ENCODE results near the gene AHI1.

Gene AHI1

DNA sequence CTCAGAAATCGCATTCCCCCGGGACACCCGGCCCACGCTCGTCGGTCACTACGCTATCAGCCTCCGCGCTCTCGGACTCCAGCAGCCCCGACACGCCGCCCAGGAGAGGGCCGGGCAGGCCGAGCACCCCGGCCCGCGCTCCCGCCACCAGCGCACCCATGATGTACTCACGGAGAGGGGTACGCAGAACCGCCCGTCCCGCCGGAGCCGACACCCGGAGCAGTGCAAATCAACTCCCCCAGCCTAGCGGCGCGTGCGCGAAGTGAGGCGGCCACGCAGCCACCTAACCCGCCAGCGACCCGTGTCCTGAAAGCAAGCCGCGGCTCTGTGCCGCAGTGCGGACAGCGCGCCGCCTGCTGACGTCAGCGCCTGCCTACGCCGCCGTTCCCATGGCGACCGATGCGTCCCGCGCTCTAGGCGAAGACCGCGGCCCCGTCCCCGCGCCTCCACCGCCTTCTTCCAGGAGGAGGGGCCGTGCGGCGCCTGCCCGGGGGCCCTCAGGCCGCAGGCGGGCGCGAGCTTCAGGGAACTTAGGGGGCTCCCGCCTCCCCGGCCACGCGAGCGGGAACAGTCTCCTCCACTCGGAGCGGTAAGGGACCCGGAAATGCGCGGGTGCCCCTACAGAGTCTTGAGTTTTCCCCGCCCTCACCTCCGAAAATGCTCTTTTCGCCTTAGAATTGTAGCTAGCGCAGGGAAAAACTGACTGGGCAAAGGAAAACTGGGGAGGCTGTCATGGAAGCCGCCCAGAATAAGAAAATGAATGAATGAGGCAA lies at the start of gene AHI1:
Gene AHI1 (minus strand): TSS at position 329 of the 773 bp plus-strand sequence. CDS start 5,503 bp downstream, outside the sequence.
- peak; percentile 95 for DNase-seq (ENCODE audit: low spot score)

DNA sequence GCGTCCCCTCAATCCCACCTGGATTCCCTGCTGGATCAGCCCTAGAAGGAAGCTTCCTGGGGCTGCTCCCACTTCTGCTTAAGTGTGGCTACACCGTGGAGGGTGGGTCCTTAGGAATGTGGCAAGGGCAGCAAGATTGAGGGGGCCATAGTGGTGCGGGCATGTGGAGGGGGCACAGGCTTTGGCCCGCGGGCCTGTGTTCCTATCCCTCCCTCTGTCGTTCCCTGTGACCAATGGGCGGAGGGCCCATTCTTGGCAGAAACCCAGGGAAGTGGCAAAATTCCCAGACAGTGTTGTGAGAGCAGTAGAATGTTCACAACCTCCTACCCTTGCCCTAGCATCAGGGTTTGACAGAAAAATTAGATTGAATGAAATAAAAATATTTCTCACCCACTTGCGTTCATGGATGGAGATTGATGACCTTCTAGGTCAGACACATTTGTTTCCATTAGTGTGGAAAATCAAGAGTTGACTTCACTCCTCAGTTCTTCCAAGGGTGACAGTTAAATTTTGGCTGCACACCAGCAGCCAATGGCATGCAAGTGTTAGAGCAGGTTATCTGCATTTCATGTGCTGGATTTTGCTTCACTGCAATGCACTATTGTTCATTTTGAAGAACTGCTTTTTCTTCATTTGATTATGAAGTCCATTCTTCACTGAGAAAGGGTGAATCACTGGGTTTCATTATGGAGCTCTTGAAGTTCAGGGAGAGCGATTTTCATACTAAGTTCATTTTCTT lies 49.3 kb upstream of the AHI1 start:
- DNase-seq (ENCODE audit: low spot score) = no peak

DNA sequence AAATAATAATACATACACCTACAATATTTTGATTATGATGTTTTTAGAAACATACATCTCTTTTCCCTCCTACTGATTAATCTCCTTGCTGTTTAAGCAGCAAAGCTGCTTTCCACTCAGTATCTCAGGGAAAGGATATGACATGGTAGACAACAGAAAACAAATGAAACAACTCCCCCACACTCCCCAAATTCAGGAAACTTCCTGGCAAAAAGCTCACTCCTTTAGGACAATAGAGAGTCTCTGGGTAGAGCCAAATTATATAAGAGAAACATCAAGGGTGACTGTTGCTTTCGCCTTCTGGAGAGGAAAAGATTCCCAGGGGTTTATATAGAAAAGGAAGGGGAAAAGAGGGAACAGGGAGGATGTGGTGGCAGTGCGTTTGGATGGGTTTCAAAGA lies 48.7 kb upstream of the AHI1 start:
- DNase-seq (ENCODE audit: low spot score) = no peak

DNA sequence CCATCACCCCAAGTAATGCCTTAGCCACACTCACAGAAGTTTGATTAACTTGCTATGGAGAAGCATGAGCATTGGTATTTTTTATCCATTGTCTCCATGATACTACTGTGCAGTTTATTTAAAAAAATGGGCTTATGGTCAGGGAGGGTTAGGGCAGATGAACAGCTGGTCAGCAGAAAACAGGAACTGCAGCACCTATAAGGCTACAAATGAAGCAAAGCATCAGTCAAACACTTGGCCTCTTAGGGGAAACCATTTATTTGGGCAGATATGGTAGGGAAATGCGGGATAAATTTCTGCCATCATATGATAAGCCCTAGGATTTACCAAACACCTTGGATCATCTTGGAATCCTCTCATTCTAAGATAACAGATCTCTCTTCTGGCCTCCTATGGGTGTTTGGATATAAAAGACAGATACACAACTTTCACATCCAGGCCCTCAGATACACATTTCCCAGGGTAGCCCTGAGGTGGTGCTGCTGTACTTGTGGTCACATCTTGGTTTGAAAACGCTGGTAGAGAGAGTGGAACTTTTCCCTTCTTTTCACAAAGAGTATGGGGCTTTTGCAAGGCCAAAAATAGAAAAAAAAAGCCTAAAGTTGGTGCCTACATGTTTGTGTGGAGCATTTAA lies 42.8 kb upstream of the AHI1 start:
- no peak for DNase-seq (ENCODE audit: low spot score)

DNA sequence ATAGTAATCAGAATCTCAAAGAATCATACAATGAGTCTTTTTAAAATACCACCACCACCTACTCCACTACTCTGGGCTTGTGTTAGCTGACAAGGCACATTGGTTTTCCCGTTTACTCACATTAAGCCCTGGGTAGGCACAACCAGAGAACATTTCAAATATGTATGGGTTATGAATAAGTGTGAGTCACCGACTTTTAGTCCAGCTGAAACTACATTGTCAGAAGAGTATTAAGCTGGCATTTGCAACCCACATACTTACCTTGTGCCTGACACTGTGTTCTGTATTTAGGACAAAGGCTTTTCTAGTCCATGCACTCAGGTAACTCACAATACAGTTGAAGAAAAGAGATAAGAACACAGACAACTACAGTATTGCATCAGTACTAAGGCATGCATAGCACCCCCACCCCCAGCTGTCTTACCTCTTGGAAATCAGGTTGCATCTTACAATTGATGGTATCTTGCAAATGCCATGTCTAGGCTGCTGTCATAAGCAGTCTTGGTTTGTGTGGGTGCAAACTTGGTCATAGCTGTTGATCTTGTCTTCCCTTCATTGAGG lies 40.3 kb upstream of the AHI1 start:
- DNase-seq (ENCODE audit: low spot score) = peak; percentile 79

DNA sequence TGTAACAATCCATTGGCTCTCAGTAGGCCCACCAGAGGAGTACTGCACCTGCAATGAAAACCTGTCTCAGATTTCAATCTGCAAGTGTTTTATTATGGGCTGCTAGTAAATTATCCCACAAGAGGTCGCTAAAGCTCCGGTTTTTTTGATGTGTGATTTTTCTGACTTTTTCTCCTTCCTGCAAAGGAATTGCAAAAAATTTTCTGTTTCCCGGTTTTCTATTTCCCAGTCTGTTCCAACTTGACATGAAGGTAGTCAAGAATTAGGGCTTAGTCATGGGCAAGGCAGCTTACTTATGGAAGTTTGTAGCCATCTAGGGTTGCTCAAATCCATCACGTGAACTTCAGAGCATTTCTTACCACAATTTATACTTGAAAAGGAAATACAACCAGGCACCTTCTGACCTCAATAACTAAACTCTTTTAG lies 38.5 kb upstream of the AHI1 start:
- DNase-seq (ENCODE audit: low spot score) = peak; percentile 81

DNA sequence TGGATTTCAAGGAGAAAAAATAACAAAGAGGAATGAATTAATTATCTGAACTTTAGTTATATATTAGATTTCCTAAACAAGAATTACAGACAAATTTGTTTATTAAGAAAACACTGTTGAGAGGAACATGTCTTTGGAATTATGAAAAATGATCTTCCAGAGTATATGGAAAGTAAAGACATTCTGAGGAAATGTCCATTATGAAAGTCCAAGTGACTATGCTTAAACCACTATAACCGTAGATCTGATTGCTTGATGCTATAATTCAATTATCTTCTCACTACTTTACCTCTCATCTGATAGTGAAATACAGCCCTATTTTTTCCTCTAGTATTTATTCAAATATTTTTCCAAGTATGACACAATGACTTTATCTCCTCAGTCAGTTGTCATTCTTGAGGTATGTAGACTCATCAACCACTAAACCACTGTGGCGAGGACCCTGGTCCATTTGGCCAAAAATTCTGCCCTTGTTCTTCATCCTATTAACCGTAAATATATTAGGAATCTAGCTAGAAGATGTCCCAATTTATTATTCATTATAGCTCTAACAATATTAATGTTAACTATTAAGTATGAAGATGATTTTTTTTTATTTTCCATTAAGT lies 37.3 kb upstream of the AHI1 start:
- DNase-seq (ENCODE audit: low spot score) = peak; percentile 66

DNA sequence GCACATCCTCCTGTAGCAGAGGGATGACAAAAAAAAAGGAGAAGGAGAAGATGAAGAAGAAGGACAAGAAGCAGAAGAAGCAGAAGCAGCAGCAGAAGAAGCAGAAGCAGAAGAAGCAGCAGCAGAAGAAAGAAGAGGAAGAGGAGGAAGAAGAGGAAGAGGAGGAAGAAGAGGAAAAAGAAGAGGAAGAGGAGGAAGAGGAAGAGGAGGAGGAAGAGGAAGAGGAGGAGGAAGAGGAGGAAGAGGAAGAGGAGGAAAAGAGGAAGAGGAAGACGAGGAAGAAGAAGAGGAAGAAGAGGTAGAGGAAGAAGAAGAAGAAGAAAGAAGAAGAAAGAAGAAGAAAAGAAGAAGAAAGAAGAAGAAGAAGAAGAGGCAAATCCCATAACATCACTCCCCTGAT lies 35.0 kb upstream of the AHI1 start:
- DNase-seq (ENCODE audit: low spot score) = no peak

DNA sequence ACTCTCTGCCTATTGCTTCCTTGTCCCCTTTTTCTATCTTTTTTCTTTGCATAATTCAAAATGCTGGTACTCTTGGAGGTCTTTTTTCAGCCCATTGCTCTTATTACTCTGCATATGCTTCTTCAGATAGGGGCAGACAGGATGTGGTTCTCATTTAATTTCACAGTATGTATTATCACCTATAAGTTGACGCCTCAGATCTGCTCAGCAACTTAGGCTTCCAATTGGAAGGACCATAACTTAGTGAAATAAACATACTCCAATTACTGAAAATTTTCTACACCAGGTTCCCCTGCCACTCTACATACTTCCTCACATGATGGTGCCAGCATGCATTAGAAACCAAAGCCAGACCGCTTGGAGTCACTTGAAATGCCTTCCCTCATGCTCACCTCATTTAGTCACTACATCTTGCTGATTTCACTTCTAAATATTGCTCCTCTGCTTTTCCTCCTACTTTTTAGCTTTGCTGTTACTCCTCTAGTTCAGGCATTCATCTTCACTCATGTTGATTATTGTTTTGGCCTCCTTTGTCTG lies 34.5 kb upstream of the AHI1 start:
- DNase-seq (ENCODE audit: low spot score) = peak; percentile 7

DNA sequence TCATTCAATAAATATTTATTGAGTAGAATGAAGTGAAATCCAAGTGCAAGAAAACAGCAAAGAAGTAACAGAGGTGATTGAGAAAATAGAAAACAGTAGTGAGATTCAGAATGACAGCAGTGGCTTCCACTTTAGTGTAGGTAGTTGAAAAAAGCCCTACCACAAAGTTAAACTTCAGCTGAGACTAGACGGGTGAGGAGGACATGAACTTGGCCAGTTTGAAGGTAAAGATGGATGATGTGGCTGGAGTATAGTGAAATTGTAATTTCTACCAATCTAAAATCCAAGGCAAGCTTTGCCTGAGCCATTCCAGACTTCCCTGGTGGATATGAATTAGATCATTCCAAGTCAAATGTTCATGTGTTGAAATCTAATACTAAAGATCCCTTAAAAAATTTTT lies 32.6 kb upstream of the AHI1 start:
- no peak for DNase-seq (ENCODE audit: low spot score)

DNA sequence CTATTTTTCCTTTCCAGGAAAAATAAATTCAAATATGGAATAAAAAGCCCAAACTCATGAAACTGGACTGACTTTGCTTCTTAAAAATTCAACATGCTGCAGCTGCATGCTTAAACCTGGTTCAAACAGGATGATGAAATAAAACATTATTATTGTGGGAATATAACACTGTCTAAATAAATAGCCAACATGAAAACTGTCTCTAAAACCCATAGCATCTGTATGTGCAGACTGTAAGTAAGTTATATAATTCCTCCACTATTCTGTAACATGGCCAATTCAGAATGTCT lies 30.4 kb upstream of the AHI1 start:
- no peak for DNase-seq (ENCODE audit: low spot score)

DNA sequence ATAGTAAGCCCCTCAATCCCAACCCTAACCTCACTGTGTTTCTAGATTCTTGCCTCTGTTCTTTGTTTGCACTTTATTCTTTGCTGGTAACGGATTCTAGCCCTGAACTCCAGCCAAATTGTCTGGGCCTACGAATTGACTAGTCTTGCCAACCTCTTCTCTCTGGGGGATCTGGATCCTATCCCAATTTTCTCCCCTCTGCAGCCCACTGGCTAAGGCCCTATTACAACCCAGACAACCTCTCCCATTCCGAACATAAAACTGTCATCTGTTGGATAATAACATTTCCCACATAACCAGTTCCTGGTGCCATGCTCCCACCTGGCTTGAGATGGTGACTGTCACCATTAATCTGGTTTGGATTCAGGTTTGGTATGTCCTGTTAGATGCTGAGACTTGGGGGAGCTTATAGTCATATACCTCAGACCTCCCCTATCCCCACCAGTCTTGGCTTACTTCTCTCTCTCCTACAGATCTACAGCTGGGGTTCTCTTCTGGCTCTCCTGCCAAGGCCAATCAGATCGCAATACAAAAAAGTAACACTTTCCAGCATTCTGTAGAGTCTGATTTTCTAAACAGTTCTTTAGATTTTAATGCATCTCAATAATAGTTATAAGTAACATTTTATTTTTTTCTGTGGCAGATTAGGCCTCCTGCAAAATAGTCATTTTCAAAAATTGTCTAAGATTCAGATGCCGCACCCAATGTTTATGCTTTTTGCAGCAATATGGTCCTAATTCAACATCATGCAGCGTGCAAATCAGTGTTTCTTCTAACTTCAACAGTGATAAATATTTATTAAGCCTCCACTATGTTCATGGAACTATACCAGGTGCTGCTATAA lies 29.8 kb upstream of the AHI1 start:
- DNase-seq (ENCODE audit: low spot score) = no peak

DNA sequence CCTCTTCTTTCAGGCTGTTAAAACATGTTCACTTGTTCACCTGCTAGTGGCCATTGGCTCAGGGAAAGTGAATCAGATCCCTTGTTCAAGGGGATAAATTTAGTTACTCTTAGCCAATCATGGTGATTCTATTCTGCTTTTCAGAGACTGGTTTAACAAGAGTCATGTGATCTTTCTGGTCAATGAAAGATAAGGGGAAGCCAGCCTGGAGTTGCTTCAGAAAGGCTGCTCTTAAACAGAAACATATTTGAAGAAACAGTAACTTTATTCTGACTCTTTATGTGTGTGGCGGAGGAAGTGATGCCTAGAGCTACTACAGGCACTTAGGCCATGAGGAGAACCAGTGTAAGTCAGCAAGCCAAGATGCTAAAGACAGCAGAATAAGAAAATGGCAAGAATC lies 28.1 kb upstream of the AHI1 start:
- DNase-seq (ENCODE audit: low spot score) = no peak

DNA sequence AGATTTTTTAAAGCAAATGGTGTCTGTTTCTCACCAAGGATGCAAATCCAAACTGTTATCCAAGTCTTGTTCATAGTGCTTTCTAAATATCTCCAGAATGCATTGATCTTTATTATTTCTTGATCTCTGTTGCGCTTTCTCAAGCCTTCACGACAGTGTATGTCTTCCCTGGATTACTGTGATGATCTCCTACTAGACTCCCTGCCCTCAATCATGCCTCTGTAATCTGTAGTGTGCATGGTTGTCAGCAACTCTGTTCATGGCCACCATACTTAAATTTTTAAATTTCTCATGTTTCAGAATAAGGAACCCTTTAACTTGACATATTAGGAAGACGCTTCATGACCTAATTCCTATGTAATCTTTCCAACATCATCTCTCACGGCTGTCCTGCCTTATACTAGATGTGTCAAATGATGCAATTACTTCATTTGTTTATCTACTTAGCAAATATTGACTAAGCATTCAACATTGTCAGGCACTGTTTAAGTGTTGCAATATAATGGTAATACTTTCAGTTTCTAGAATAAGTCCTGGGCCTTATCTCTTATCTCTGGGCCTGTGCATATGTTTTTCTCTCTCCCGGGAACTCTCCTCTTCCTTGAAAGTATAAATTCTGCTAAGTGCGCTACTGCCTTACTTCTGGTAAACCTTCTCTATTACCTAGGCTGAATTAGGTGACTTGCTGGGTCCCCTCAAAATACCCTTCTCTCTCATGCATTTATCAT lies 25.6 kb upstream of the AHI1 start:
- DNase-seq (ENCODE audit: low spot score) = peak; percentile 3

DNA sequence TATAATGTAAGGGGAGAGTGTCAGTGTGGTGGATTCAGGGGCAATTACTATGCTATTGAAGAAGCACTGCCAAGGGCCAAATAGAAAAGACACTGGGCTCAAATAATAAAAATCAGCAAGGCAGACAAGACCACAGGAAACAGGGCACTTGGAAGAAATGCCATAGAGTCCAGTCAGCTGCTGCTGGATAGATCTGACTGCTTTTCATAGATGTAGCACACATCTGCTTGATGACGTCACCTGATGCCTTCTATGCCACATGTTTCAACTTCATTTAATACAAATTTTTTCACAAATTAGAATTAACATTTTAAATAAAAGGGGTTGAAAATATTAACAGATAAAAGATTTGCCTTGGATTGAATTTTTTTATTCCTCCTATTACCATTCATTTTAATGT lies 23.9 kb upstream of the AHI1 start:
- peak; percentile 22 for DNase-seq (ENCODE audit: low spot score)

DNA sequence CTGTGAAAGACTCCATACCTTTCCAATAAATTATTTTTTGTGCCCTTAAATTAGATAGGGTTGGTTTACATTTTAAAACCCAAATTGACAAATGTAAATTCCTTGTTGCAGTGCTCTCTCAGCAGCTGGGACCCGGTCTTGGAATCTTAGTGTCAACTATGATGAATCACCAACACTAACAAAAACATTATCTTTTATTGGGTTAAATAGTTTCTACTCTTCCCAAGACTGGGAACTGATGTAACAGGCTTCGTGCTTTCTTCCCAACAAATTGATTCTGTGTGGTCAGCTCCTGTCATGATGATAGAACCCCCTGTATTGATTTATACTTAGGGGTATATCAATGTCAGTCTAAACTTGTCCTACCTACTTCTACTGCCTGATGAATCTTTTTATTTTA lies 23.2 kb upstream of the AHI1 start:
- no peak for DNase-seq (ENCODE audit: low spot score)

DNA sequence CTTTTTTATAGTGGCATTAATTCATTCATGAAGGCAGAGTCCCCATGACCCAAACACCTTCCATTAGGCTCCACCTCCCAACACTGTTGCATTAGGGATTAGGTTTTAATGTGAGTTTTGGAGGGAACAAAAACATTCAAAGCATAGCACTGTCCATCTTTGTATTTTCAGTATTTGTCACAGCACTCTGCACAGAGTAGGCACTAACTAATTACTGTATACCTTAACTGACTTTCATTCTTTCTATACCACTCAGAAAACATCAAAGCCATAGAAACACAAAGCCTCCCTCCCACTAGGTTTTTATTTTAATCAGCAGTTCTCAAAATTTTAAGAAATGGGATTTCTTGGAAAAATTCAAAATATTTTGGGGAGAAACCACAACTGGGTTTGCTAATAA lies 21.8 kb upstream of the AHI1 start:
- no peak for DNase-seq (ENCODE audit: low spot score)

DNA sequence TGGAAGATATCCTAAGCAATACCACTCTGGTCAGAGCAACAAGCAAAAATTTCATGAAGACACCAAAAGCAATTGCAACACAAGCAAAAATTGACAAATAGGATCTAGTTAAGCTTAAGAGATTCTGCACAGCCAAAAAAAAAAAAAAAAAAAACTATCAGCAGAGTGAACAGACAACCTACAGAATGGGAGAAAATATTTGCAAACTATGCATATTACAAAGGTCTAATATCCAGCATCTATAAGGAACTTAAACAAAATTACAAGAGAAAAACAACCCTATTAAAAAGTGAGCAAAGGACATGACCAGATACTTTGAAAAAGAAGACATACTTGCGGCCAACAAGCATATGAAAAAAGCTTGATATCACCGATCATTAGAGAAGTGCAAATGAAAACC lies 20.0 kb upstream of the AHI1 start:
- no peak for DNase-seq (ENCODE audit: low spot score)

DNA sequence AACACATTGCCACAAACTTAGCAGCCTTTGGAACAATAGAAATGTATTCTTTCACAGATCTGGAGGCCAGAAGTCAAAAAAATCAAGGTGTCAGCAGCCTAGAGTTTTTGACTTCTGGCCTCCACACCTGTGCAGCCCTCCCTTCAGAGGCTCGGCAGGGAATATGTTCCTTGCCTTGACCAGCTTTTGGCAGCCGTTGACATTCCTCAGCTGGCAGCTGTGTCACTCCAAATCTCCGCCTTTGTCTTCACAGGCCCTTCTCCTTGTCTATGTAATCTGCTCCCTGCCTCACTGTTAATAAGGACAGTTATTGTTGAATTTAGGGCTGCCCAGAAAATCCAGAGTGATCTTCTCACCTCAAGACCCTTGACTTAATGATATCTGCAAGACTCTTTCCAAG lies 17.2 kb upstream of the AHI1 start:
- no peak for DNase-seq (ENCODE audit: low spot score)

DNA sequence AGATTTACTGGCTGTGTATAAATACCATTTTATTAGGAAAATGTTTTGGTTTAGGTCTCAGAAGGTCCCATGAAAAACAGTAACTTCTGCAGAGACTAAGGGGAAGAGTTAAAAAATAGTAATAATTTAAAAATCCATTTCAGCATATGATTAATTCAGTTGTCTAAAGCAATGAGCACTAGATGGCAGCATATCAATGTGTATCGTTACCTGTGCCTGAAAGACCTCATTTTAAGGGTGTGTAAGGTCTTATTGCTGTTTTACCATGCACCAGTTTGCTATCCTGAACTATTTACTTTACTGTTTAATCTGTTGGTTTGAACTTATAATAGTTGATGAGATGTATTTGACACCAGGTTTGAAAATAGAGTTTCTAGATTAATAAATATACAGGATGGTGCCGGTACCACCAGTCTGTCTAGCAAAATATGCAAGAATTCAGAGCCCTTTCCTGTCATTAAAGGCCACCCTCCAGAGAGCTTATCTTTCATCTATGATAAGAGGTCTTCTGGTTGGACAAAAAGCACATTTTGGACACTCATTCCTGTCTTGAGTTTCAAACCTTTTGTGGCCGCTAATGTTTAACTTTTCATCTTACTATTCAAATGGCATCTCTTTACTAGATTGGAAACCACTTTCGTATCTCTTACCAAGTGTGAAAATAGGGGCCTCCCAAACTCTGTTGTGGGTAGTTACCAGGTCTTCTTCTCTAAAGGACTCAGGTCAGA lies 8.9 kb upstream of the AHI1 start:
- DNase-seq (ENCODE audit: low spot score) = peak; percentile 53
